CD4-positive, alpha-beta T cell (primary cell): ENCODE data around the gene NCKAP5. TPM values are rescaled to one million over a fixed set of nuclear protein-coding genes. Genes with fewer than 3 reads are reported as not detected.

Experiments
- ATAC-seq: fragments of 200-7000 bp; cut with Tn5 transposase; one replicate; pipeline ENCODE4 v1.10.0; 2022; ENCODE audit warnings: mild to moderate bottlenecking; ENCODE audit not compliant: poor library complexity
- CTCF ChIA-PET: fragments of 350-600 bp; sonication (Branson Sonifier 250); formaldehyde crosslinking; loops from one replicate; lab custom pipeline; 2021; ENCODE audit warnings: antibody characterized with exemption, inconsistent platforms; lab: Charles Lee
- POLR2A ChIA-PET: fragments of 350-600 bp; sonication (Branson Sonifier 250); formaldehyde crosslinking; loops from one replicate; lab custom pipeline; 2021; ENCODE audit warnings: antibody characterized with exemption, inconsistent platforms; lab: Charles Lee
- DNase-seq, 14 experiments: peaks; one replicate each; pipeline ENCODE4 v3.0.0-alpha.2; 2013 to 2020; ENCODE audit warnings: mixed read lengths in 2 of 14
- H3K27ac ChIP-seq, 2 donors: one replicate each; pipeline versions ENCODE4 v1.5.1 to v1.7.0; 2013; ENCODE audit warnings: low read length in 2 of 2, low read depth in 1 of 2, mild to moderate bottlenecking in 1 of 2
- H3K27me3 ChIP-seq, 2 experiments: 1 replicate in 1 of 2; 2 replicates in 1 of 2; pipeline versions ENCODE4 v1.6.1 to v1.7.0; 2013; ENCODE audit warnings: low read length in 2 of 2, control low read depth in 1 of 2, mild to moderate bottlenecking in 1 of 2, moderate library complexity in 1 of 2; ENCODE audit not compliant: insufficient read depth in 2 of 2, control insufficient read depth in 1 of 2
- H3K36me3 ChIP-seq: one replicate; pipeline ENCODE4 v1.6.1; 2013; ENCODE audit warnings: low read length, control low read depth; ENCODE audit not compliant: insufficient read depth
- H3K4me1 ChIP-seq: one replicate; pipeline ENCODE4 v1.6.1; 2013; ENCODE audit warnings: low read length, control low read depth; ENCODE audit not compliant: insufficient read depth
- H3K4me3 ChIP-seq: one replicate; pipeline ENCODE4 v1.5.1; 2013; ENCODE audit warnings: mild to moderate bottlenecking, low read length, moderate library complexity
- H3K9me3 ChIP-seq, 2 experiments: 1 replicate in 1 of 2; 2 replicates in 1 of 2; pipeline versions ENCODE4 v1.6.1 to v1.7.0; 2013; ENCODE audit warnings: low read length in 2 of 2, mild to moderate bottlenecking in 2 of 2, control low read depth in 1 of 2, moderate library complexity in 1 of 2; ENCODE audit not compliant: control insufficient read depth in 1 of 2, insufficient read depth in 1 of 2
- H3K27ac Mint-ChIP-seq: one replicate; pipeline ENCODE4 v1.8.0; 2020; ENCODE audit warnings: mixed read lengths
- H3K27me3 Mint-ChIP-seq: one replicate; pipeline ENCODE4 v1.8.0; 2021; ENCODE audit warnings: mixed read lengths
- H3K36me3 Mint-ChIP-seq: one replicate; pipeline ENCODE4 v1.8.0; 2021; ENCODE audit warnings: low read depth, mixed read lengths
- H3K4me1 Mint-ChIP-seq: one replicate; pipeline ENCODE4 v1.8.0; 2021; ENCODE audit warnings: low read depth, mixed read lengths
- H3K4me3 Mint-ChIP-seq: one replicate; pipeline ENCODE4 v1.8.0; 2020; ENCODE audit warnings: mild to moderate bottlenecking, mixed read lengths
- H3K9me3 Mint-ChIP-seq: one replicate; pipeline ENCODE4 v1.8.0; 2020; ENCODE audit warnings: mixed read lengths
- intact Hi-C, 2 experiments: fragments of 100-400 bp; cut with DNase I in 1 of 2; cut with micrococcal nuclease in 1 of 2; formaldehyde crosslinking; loops; one replicate each; pipeline versions ENCODE4 v1.15.1 to v1.9.0; 2023 to 2025; cut with DNase I, micrococcal nuclease
- total RNA-seq, 174 experiments: library from RNA in 2 of 174; stranded (reverse) in 2 of 174; gene quantifications; one replicate each; pipeline ENCODE4 v1.2.3 and lab custom pipeline; 2021 to 2026
- TF ChIP-seq, protein P1 (sequence below): fragments of 200-600 bp; IDR thresholded peaks from one replicate; pipeline ENCODE4 v1.8.0; 2022; ENCODE audit warnings: antibody characterized with exemption, mild to moderate bottlenecking

NCKAP5 gene
- total RNA-seq, 2 experiments from 2014 or later: not detected

- TF ChIP-seq, protein P1, sequence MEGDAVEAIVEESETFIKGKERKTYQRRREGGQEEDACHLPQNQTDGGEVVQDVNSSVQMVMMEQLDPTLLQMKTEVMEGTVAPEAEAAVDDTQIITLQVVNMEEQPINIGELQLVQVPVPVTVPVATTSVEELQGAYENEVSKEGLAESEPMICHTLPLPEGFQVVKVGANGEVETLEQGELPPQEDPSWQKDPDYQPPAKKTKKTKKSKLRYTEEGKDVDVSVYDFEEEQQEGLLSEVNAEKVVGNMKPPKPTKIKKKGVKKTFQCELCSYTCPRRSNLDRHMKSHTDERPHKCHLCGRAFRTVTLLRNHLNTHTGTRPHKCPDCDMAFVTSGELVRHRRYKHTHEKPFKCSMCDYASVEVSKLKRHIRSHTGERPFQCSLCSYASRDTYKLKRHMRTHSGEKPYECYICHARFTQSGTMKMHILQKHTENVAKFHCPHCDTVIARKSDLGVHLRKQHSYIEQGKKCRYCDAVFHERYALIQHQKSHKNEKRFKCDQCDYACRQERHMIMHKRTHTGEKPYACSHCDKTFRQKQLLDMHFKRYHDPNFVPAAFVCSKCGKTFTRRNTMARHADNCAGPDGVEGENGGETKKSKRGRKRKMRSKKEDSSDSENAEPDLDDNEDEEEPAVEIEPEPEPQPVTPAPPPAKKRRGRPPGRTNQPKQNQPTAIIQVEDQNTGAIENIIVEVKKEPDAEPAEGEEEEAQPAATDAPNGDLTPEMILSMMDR: no peak
These were observed 281.8 kb downstream of the NCKAP5 start for GRCh38 chr2:133286326-133286922.

GRCh38 chr2:133273031-133273430, 295.2 kb downstream of the NCKAP5 start:
- ChIA-PET CTCF (no interaction called here), POLR2A (no interaction called here)
- no peak overlapping the region for H3K27ac ChIP-seq
- Mint-ChIP-seq H3K27me3 (no peaks in the 10 kb centered on the region), H3K9me3 (peaks cover 6% of the 10 kb centered on the region), H3K4me3 (no peak overlapping the region), H3K27ac (no peak overlapping the region), H3K36me3 (no peaks in the 10 kb centered on the region), H3K4me1 (no peaks in the 10 kb centered on the region)
- no peaks in the 10 kb centered on the region for H3K27me3 ChIP-seq
- no peaks in the 10 kb centered on the region for H3K36me3 ChIP-seq
- peaks cover 0 to 3% of the 10 kb centered on the region in 2 experiments for H3K9me3 ChIP-seq
- intact Hi-C loops: no loop called here
- ATAC-seq: no peak
- H3K4me3 ChIP-seq: no peak overlapping the region
- TF ChIP-seq, protein P1: no peak
- no peaks in the 10 kb centered on the region for H3K4me1 ChIP-seq
- DNase-seq: no peak

More at GRCh38 chr2:133286326-133286922, 281.8 kb downstream of the NCKAP5 start:
- H3K36me3 ChIP-seq: no peaks in the 10 kb centered on the region
- no peak overlapping the region for H3K27ac ChIP-seq
- no peaks in the 10 kb centered on the region for H3K9me3 Mint-ChIP-seq
- ChIA-PET CTCF (no interaction called here), POLR2A (no interaction called here)
- H3K4me1 Mint-ChIP-seq: no peaks in the 10 kb centered on the region
- DNase-seq: no peak
- no peak overlapping the region for H3K4me3 ChIP-seq
- no peak overlapping the region for H3K27ac Mint-ChIP-seq
- H3K27me3 ChIP-seq: no peaks in the 10 kb centered on the region
- intact Hi-C loops: no loop called here
- peaks cover 0 to 5% of the 10 kb centered on the region in 2 experiments for H3K9me3 ChIP-seq
- H3K27me3 Mint-ChIP-seq: no peaks in the 10 kb centered on the region
- no peaks in the 10 kb centered on the region for H3K4me1 ChIP-seq
- H3K4me3 Mint-ChIP-seq: no peak overlapping the region
- no peaks in the 10 kb centered on the region for H3K36me3 Mint-ChIP-seq
- ATAC-seq: no peak

DNA sequence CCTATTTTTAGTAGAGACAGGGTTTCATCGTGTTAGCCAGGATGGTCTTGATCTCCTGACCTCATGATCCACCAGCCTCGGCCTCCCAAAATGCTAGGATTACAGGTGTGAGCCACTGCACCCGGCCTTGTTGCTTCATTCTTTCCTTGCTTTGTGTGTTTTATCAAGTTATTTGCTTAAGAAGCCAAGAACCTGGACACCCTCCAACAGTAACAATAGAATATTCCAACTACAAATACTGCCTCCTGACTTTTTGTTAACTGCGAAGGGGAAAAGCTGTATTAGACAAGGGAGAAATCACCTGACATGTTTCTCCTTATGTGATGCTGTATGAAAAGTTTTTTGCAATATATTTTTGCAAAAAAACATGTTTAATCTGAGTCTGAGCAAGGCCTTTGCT, 297.2 kb downstream of the NCKAP5 start:
- ATAC-seq: no peak
- TF ChIP-seq, protein P1: no peak
- POLR2A ChIA-PET: no interaction called here

More for the DNA sequence above, 297.2 kb downstream of the NCKAP5 start:
- H3K27me3 ChIP-seq: no peaks in the 10 kb centered on the region
- H3K27ac ChIP-seq: no peak overlapping the region
- H3K4me3 Mint-ChIP-seq: no peak overlapping the region
- no peaks in the 10 kb centered on the region for H3K36me3 Mint-ChIP-seq
- no peak for DNase-seq
- H3K4me3 ChIP-seq: no peak overlapping the region
- no peaks in the 10 kb centered on the region for H3K4me1 Mint-ChIP-seq
- intact Hi-C loops: no loop called here
- no peaks in the 10 kb centered on the region for H3K36me3 ChIP-seq
- no peaks in the 10 kb centered on the region for H3K4me1 ChIP-seq
- peaks cover 5% of the 10 kb centered on the region for H3K27me3 Mint-ChIP-seq
- H3K9me3 Mint-ChIP-seq: peaks cover 6% of the 10 kb centered on the region
- no peak overlapping the region for H3K27ac Mint-ChIP-seq
- CTCF ChIA-PET: no interaction called here
- peaks cover 0 to 9% of the 10 kb centered on the region in 2 experiments for H3K9me3 ChIP-seq
